H9 (cell line): ENCODE measurements around the gene SFTPB. TPM values are rescaled to one million over a fixed set of nuclear protein-coding genes. Genes with fewer than 3 reads are reported as not detected.

Source experiments
- DNase-seq: peaks from one replicate; pipeline ENCODE4 v3.0.0-alpha.2; 2017
- H2AFZ ChIP-seq: one replicate; pipeline ENCODE4 v1.6.1; 2013; ENCODE audit warnings: mild to moderate bottlenecking, low read length, control low read depth, moderate library complexity
- H2AK5ac ChIP-seq: 2 replicates; pipeline ENCODE4 v1.6.1; 2013; ENCODE audit warnings: low read length, control low read depth, mixed read lengths; ENCODE audit not compliant: insufficient read length
- H2BK120ac ChIP-seq: one replicate; pipeline ENCODE4 v1.6.1; 2013; ENCODE audit warnings: low read depth, mild to moderate bottlenecking, low read length, control low read depth, inconsistent platforms; ENCODE audit not compliant: poor library complexity, severe bottlenecking
- H2BK12ac ChIP-seq: 2 replicates; pipeline ENCODE4 v1.6.1; 2013; ENCODE audit warnings: low read length, control low read depth, mixed read lengths, low read depth; ENCODE audit not compliant: insufficient read length
- H2BK15ac ChIP-seq: 2 replicates; pipeline ENCODE4 v1.6.1; 2013; ENCODE audit warnings: low read depth, low read length, control low read depth
- H2BK20ac ChIP-seq: one replicate; pipeline ENCODE4 v1.6.1; 2013; ENCODE audit warnings: low read depth, mild to moderate bottlenecking, low read length, control low read depth, inconsistent platforms; ENCODE audit not compliant: poor library complexity, severe bottlenecking
- H2BK5ac ChIP-seq: 2 replicates; pipeline ENCODE4 v1.6.1; 2013; ENCODE audit warnings: low read length, control low read depth, mixed read lengths; ENCODE audit not compliant: insufficient read length
- H3K14ac ChIP-seq: 2 replicates; pipeline ENCODE4 v1.6.1; 2013; ENCODE audit warnings: low read length, control low read depth; ENCODE audit not compliant: insufficient read depth
- H3K18ac ChIP-seq: 2 replicates; pipeline ENCODE4 v1.6.1; 2013; ENCODE audit warnings: low read depth, mild to moderate bottlenecking, mixed read lengths, low read length, control low read depth; ENCODE audit not compliant: insufficient read length
- H3K23ac ChIP-seq: 2 replicates; pipeline ENCODE4 v1.6.1; 2013; ENCODE audit warnings: low read length, control low read depth, mixed read lengths, low read depth; ENCODE audit not compliant: insufficient read length
- H3K23me2 ChIP-seq: 2 replicates; pipeline ENCODE4 v1.6.1; 2013; ENCODE audit warnings: low read depth, mild to moderate bottlenecking, mixed read lengths, low read length, control low read depth; ENCODE audit not compliant: insufficient read length, poor library complexity, severe bottlenecking
- H3K27ac ChIP-seq: 2 replicates; pipeline ENCODE4 v1.5.1; 2013; ENCODE audit warnings: low read length, control low read depth, mixed read lengths, low read depth; ENCODE audit not compliant: insufficient read length
- H3K27me3 ChIP-seq: 2 replicates; pipeline ENCODE4 v1.6.1; 2013; ENCODE audit warnings: low read length, control low read depth, inconsistent platforms; ENCODE audit not compliant: insufficient read depth
- H3K4ac ChIP-seq: 2 replicates; pipeline ENCODE4 v1.6.1; 2013; ENCODE audit warnings: low read depth, mild to moderate bottlenecking, control low read depth, inconsistent platforms, low read length, moderate library complexity
- H3K4me1 ChIP-seq: 2 replicates; pipeline ENCODE4 v1.6.1; 2013; ENCODE audit warnings: low read length, control low read depth, inconsistent platforms; ENCODE audit not compliant: insufficient read depth
- H3K4me2 ChIP-seq: 2 replicates; pipeline ENCODE4 v1.6.1; 2013; ENCODE audit warnings: low read length, control low read depth, mixed read lengths; ENCODE audit not compliant: insufficient read length, insufficient read depth
- H3K56ac ChIP-seq: 2 replicates; pipeline ENCODE4 v1.6.1; 2013; ENCODE audit warnings: low read depth, mild to moderate bottlenecking, mixed read lengths, low read length, control low read depth; ENCODE audit not compliant: insufficient read length
- H3K79me1 ChIP-seq: 2 replicates; pipeline ENCODE4 v1.6.1; 2013; ENCODE audit warnings: low read depth, mild to moderate bottlenecking, moderate library complexity, low read length, control low read depth, inconsistent platforms; ENCODE audit not compliant: insufficient read depth, poor library complexity, severe bottlenecking
- H3K79me2 ChIP-seq: 2 replicates; pipeline ENCODE4 v1.6.1; 2013; ENCODE audit warnings: low read length, control low read depth, inconsistent platforms; ENCODE audit not compliant: insufficient read depth
- H3K9ac ChIP-seq: 2 replicates; pipeline ENCODE4 v1.6.1; 2013; ENCODE audit warnings: low read length, control low read depth, mixed read lengths; ENCODE audit not compliant: insufficient read length; ENCODE audit errors: extremely low read depth
- H3K9me3 ChIP-seq: one replicate; pipeline ENCODE4 v1.6.1; 2013; ENCODE audit warnings: low read depth, low read length, inconsistent platforms; ENCODE audit not compliant: control insufficient read depth
- H3T11ph ChIP-seq: one replicate; pipeline ENCODE4 v1.6.1; 2013; ENCODE audit warnings: mild to moderate bottlenecking, low read length, control low read depth, inconsistent platforms
- H4K20me1 ChIP-seq: one replicate; pipeline ENCODE4 v1.6.1; 2013; ENCODE audit not compliant: control insufficient read depth, insufficient read length, insufficient read depth
- H4K5ac ChIP-seq: 2 replicates; pipeline ENCODE4 v1.6.1; 2013; ENCODE audit warnings: low read depth, mild to moderate bottlenecking, mixed read lengths, low read length, control low read depth; ENCODE audit not compliant: insufficient read length
- H4K8ac ChIP-seq: replicated peaks from 2 replicates; pipeline ENCODE4 v1.6.1; 2013; ENCODE audit warnings: low read length, control low read depth, mixed read lengths, low read depth; ENCODE audit not compliant: insufficient read length
- H4K91ac ChIP-seq: 2 replicates; pipeline ENCODE4 v1.6.1; 2013; ENCODE audit warnings: low read depth, mild to moderate bottlenecking, moderate library complexity, mixed read lengths, low read length, control low read depth; ENCODE audit not compliant: insufficient read length
- H3K27ac Mint-ChIP-seq, 3 experiments: 2 replicates in 2 of 3; 3 replicates in 1 of 3; pipeline ENCODE4 v1.8.0; 2020 to 2021; ENCODE audit warnings: mixed read lengths in 3 of 3, mild to moderate bottlenecking in 1 of 3, moderate library complexity in 1 of 3
- H3K27me3 Mint-ChIP-seq: 2 replicates; pipeline ENCODE4 v1.8.0; 2021; ENCODE audit warnings: low read depth, mild to moderate bottlenecking, moderate library complexity, mixed read lengths
- H3K36me3 Mint-ChIP-seq, 3 experiments: 2 replicates in 2 of 3; 3 replicates in 1 of 3; pipeline ENCODE4 v1.8.0; 2020 to 2021; ENCODE audit warnings: low read depth in 3 of 3, mixed read lengths in 3 of 3; ENCODE audit not compliant: insufficient read depth in 1 of 3
- H3K4me1 Mint-ChIP-seq, 2 experiments: 2 replicates each; pipeline ENCODE4 v1.8.0; 2020; ENCODE audit warnings: mixed read lengths in 2 of 2
- H3K4me3 Mint-ChIP-seq, 2 experiments: 2 replicates in 1 of 2; 3 replicates in 1 of 2; pipeline ENCODE4 v1.8.0; 2020 to 2021; ENCODE audit warnings: mild to moderate bottlenecking in 2 of 2, mixed read lengths in 2 of 2, moderate library complexity in 1 of 2
- H3K9me3 Mint-ChIP-seq, 2 experiments: 2 replicates in 1 of 2; 3 replicates in 1 of 2; pipeline ENCODE4 v1.8.0; 2020; ENCODE audit warnings: mild to moderate bottlenecking in 2 of 2, mixed read lengths in 2 of 2, moderate library complexity in 1 of 2
- CTCF ChIP-seq: fragments of 200-600 bp; sonication (generic); conservative IDR thresholded peaks from 3 replicates; pipeline ENCODE4 v1.8.0; 2021; ENCODE audit warnings: antibody characterized with exemption, mild to moderate bottlenecking
- WGBS: extraction: QIAGEN DNeasy Blood & Tissue Kit; methylation state at CpG from one replicate; pipeline ENCODE4 v1.1.7; 2013; ENCODE audit warnings: missing lambda C conversion rate, low lambda C conversion rate, mixed read lengths; ENCODE audit not compliant: insufficient read length; ENCODE audit errors: extremely low coverage; 5-methylcytosine and 5-hydroxymethylcytosine counted together
- total RNA-seq: library from RNA; stranded (reverse); gene quantifications from 2 replicates; pipeline ENCODE4 v1.2.1, GENCODE V29; 2021

SFTPB gene
- total RNA-seq, 1 experiment from 2014 or later: not detected

DNA sequence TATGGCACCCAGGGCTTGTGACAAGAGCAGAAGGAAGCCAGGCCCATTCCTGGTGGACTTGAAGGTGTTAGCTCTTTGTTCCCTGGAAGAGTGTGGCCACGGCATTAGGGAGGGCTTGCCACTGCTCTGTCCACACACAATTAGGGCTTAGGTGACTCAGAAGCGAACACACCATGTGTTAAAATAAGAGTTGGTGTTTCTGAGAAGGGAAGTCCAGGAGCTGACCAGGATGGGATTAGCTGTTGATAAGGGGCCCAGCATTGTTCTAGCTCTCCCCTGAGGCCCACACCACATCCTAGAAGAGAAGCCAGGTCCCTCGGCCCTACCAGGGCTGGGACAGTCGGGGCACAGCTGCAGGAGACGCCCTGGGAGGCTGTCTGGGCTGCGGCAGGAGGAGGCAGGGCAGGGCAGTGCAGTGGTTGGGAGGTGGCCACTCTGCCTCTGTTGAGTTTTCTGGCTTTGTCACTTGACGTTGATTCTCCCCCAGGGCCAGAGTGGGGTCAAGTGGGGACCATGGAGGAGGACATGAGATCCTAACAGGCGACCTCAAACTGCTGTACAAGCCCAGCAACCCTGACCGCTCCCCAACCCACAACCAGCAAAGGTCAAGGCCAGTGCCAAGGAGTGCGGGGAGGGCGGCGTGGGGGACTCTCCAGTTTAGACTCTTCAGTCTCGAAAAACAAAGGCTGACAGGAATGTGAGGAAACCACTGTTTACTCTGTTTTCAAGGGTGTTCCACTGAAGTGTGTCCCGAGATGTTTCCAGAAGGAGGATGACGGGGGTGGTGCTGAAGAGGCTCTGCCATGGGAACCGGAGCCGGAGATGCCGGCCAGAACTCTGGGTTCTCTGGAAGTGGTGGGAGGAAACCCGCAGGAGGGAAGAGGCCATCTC lies 42.9 kb upstream of the SFTPB start:
- Histone ChIP-seq H3K9me3 (no peaks in the 10 kb centered on the region), H4K5ac (no peak overlapping the region), H3K4me1 (no peaks in the 10 kb centered on the region), H3K23me2 (no peaks in the 10 kb centered on the region), H2AK5ac (no peak overlapping the region), H2BK120ac (no peak overlapping the region), H3K27ac (no peak overlapping the region), H2BK12ac (no peak overlapping the region), H2BK5ac (no peak overlapping the region), H3K79me1 (no peaks in the 10 kb centered on the region), H3K18ac (no peak overlapping the region), H3K79me2 (no peaks in the 10 kb centered on the region), H3K23ac (no peak overlapping the region), H3K4me2 (no peak overlapping the region), H3T11ph (no peak overlapping the region), H3K14ac (no peak overlapping the region), H3K27me3 (peaks cover 3% of the 10 kb centered on the region; the same call in 1 of the 2 replicates), H2BK15ac (no peak overlapping the region), H3K9ac (no peak overlapping the region), H4K91ac (no peak overlapping the region), H3K56ac (no peak overlapping the region), H4K20me1 (no peaks in the 10 kb centered on the region), H2BK20ac (no peak overlapping the region), H3K4ac (no peak overlapping the region), H2AFZ (no peak overlapping the region), H4K8ac (no peak overlapping the region)
- DNase-seq: peak; percentile 15
- peak overlapping the region in 1 of 3 experiments; percentile 13; a peak in 1 of 7 replicates for H3K27ac Mint-ChIP-seq
- H3K9me3 Mint-ChIP-seq: no peaks in the 10 kb centered on the region; a peak in 1 of 5 replicates
- H3K4me1 Mint-ChIP-seq: peaks cover 2 to 7% of the 10 kb centered on the region in 2 experiments; a peak in 3 of 4 replicates
- no peak for TF ChIP-seq CTCF
- peaks cover 23% of the 10 kb centered on the region for H3K27me3 Mint-ChIP-seq
- no peak overlapping the region for H3K4me3 Mint-ChIP-seq
- no CpG with 5 or more reads among the region's 19 CpGs for WGBS
- no peaks in the 10 kb centered on the region for H3K36me3 Mint-ChIP-seq
